NCI-H1092 treated with DMSO at 0.1 percent for 48 hours (cell line): Measurements from ENCODE around the gene HS1BP3.

ENCODE experiments used
- DNase-seq: peaks from one replicate; lab custom pipeline; 2025; lab: John Stamatoyannopoulos, UW

HS1BP3 gene

DNA sequence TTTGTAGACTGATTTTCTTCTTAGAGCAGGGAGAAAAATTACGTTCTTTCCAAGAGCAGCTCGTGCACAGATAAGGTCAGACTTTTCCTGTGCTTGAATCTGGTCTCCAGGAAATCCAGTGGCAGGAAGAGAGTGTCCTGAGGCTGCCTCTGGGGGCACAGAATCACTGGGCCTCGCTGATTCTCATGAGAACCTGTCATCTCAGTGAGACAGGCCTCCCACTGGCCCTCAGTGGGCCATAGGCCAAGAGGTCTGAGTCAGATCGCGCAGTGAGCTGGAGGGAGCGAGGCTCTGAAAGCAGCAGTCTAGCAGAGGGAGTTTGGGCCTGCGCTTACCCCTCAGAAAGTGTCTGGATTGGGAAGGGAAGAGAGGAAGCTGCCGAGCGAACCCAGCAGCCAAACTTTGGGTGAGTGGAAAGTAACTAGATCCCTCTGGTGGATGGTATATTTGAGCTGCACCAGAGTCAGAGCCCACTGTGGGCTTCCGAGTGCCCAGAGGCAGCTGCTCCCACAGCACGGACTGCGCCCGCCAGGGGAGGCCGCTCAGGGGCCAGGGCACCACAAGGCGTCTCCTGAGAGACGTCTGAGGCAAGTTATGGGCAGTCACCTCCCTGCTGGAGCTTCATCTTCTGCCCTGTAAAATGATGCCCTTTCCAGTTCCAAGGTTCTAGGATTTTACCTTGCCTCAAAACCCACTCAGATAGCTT is 24.2 kb upstream of the HS1BP3 start:
- DNase-seq: no peak

DNA sequence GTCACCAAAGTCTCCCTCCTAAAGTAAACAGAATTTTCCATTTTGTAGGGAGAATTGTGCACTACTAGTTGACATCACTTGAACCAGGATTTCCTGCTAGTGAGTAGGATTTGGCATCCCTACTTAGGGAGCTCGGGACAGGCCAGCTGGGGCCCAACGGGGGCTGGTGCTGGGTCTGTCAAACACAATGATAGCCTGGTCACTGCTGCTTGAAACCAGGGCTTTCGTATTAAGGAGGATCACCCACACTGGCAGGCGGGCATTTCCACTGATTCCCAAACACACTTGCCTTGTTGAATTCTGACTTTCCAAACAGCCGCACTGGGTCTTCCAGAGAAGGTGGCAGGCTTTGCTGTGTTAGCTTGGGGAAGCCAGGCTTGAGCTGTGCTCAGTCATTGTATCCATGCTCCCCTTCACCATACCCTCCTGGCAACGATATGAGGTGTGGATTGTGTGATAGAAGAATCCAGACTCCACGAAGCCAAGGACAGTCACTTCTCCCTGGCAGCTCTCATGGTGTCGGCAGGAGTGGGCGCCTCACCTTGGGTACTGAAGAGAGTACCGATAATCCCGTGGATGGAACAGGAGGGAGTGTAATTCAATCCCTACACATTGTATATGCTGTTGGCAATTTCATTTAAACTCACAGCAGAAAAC is 23.5 kb upstream of the HS1BP3 start:
- no peak for DNase-seq

DNA sequence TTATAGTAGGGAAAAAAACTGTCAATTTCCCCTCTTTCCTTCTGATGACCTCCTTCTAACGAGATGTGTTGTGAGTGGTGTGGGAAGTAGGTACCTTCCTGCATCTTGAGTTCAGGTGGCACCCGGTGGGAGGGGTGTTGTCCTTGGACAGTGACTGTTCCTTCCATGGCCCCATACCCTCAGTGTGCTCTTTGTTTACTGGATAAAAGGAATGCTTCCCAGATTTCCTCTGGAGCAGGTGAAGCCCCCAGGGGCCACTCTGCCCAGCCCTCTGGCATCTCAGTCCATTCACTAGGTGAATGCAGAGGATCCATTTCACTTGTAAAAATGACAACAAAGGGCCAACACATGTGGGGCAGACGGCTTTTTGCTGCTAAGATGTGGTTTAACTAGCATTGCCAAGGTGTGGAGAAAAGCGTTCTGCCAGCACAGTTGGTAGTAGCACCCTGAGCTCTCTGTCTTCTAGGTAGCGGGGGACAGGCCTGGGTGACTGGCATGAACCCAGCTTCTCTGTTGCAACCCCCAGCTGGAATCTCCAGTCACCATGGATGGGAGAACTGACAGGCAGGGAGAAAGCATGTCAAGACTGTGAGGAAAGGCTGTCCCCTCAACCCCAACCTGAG is 22.9 kb upstream of the HS1BP3 start:
- DNase-seq: no peak

GRCh38 chr2:20672201-20672951 is 21.5 kb upstream of the HS1BP3 start:
- DNase-seq: no peak

GRCh38 chr2:20671736-20672080 is 20.8 kb upstream of the HS1BP3 start:
- no peak for DNase-seq

- DNase-seq: no peak
Measured at GRCh38 chr2:20671036-20671735, 20.3 kb upstream of the HS1BP3 start.

DNA sequence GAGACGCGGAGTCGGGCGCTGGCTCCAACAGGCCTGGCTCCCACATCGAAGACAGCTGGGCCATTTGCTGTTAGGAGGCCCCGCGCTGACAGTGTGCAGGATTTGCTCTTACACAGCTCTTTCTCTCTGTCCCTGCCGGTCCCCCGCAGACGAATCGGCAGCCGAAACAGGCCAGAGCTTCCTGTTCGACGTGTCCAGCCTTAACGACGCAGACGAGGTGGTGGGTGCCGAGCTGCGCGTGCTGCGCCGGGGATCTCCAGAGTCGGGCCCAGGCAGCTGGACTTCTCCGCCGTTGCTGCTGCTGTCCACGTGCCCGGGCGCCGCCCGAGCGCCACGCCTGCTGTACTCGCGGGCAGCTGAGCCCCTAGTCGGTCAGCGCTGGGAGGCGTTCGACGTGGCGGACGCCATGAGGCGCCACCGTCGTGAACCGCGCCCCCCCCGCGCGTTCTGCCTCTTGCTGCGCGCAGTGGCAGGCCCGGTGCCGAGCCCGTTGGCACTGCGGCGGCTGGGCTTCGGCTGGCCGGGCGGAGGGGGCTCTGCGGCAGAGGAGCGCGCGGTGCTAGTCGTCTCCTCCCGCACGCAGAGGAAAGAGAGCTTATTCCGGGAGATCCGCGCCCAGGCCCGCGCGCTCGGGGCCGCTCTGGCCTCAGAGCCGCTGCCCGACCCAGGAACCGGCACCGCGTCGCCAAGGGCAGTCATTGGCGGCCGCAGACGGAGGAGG is 19.6 kb upstream of the HS1BP3 start:
- DNase-seq: no peak

DNA sequence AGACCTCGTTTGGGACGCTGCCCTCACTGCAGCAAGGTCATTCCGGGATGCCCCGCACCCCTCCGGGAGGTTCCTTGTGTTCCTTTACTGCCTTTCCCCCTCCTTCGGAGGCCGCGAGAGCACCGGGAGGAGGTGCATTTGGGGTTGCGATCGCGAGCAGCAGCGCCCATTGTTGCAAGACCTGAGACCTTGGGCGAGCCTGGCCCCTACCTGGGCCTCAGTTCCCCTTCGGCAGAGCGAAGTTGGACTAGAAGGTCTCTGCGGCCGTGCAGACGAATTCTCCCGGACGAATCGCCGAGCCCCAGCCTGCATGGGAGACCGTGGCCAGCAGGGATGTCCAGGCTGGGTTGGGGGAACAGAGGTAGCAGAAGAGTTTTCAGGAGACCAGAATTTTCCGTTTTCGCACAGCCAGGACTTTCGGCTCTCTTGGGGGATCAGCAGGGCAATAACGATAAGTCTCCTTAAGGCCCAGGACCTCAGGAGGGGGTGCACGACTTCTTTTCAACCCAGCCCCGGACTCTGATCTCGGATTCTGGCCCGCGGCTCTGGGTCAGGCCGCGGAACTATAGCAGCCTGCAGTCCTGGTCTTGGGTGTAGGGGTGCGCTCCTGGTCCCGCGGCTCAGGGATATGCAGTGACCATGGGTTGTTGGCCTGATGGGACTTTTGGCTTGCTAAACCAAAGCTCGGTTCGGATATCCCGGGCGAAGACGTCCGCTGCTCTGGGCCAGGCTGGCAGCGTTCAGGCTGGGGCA is 18.8 kb upstream of the HS1BP3 start:
- DNase-seq: no peak

GRCh38 chr2:20668871-20669475 is 18.1 kb upstream of the HS1BP3 start:
- no peak for DNase-seq

GRCh38 chr2:20668451-20668850 is 17.6 kb upstream of the HS1BP3 start:
- no peak for DNase-seq

DNA sequence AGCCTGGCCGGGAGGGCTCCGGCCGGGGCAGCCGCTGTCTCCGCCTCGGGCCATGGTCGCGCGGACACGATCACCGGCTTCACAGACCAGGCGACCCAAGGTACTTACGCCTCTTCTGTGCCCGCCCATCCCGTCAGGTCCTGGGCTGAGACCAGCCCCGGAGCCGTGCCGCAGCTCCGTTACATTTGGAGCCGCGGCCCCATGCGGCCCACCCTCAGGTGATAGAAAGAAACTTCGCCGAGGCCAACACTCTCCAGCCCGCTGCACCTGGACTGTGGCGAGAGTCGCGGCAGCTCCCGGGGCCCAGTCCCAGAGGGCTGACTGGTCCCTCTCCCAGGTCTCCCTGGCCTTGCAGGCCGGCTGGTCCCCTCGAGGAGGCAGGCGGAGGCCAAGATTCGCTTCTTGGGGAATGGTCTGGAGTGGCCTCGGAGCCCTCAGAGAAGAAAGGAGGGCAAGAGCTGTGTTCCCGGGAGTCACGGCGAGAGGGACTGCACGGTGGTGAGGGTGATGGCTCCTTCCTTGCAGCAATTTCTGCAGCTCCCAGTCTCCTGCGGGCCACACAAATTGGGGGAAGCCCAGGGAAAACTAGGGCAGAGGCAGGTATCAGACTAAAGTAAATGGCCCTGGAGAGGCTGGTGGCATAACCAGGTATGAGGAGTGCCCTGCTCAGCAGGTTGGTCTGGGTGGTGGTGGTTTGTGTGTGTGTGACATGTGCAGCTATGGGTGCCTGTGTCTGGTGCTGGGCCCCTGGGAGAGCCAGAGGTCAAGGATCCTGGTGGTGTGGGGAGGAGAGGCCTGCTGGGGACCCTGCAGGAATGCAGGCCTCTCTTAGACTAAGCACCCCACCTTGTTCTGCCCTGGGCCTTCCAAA is 16.9 kb upstream of the HS1BP3 start:
- no peak for DNase-seq

GRCh38 chr2:20667151-20667530 is 16.2 kb upstream of the HS1BP3 start:
- no peak for DNase-seq

DNA sequence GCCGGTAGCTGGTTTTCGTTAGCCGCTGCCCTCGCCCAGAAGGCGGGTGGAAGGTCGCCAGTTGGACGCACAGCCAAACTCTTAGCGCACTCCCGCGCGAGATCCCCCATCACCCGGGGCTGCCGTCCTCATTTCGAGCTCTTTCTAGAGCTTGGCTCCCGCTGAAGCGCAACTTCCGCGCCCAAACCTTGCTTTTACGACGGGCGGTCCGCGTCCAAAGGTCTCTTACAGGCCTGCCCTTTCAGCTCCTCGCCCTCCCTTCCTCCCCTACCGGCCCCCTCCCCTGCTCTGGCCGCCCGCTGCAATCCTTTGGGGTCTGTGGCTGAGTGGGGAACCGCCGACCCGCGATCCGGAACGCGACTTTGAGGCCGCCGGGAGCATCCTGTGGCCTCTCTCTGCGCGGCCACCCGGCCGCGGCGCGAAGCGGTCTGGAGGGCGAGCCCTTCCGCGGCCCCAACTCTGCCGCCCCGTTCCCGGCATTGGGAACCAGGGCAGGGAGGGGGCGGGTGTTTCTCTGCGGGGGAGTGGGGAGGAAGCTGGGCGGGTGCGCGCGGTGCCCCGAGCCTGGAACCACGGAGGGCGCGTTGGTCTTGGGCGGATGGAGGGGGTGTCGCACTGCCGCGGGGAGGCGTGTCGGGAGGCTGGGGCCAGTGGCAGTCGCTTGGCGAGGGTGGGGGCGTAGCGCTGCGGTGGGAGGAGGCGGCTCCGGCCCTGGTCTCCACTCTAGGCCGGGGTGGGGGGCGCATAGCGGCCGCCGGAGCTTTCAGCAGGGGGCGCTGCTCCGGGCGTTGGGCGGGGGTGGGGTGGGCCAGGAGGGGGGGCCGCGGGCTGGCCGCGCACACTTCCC is 15.6 kb upstream of the HS1BP3 start, which contains the start of gene GDF7:
GDF7 (plus strand) TSS at position 841 of the 847 bp plus-strand sequence. CDS start 96 bp downstream, outside the sequence.
- DNase-seq: no peak

GRCh38 chr2:20666005-20666303 is 15.1 kb upstream of the HS1BP3 start:
- no peak for DNase-seq

GRCh38 chr2:20665243-20666004 is 14.5 kb upstream of the HS1BP3 start:
- DNase-seq: no peak

DNA sequence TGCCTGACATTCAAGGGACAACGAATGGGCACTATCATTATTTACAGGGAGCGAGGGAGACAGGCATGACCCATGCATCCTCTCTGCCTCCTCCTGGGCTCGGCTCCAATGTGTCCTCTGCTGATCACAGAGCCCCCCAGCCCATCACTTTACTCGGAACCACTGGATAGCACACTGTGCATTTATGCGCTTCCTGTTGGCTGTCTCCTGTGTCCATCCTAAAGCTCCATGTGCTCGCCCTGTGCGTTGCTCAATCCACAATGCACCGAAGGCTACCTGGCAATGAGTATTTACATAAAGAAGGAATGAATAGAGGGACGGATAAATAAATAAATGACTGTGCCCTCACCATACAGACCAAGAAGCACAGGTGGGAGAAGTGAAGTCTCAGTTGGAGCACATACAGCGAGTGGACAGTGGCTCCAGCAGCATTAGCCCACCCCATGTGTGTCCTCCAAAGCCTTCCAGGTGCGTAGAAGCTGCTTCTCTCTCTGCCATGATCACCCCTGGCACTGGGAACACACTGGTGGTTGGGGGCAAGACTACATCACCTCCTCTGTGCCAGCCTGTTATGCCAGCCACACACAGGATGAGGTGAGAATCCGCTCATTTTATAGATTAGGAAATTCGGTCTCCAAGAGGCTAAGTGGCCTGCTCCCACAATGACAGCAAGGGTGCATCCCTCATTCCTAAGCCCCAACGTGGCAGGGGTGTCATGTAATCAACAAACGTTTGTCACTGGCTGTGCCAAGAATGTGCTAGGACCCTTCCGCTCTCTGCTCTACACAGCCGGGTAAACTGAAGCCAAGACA is 13.7 kb upstream of the HS1BP3 start:
- no peak for DNase-seq

DNA sequence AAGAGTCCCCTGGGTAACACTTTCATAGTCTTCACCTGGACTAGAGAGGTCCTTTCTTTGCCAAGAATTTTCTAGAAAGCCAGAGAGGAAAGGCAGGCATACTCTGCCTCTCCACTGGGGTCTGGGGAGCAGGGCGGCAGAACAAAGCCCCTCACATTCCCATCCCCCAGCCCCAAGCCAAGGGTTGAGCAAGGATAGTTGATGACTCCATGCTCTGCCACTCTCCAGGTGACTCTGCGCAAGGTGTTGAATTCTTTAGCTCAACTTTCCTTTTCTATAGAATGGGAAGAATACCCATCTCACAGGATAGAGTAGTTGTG is 13.1 kb upstream of the HS1BP3 start:
- DNase-seq: no peak
